Endothelial cell of umbilical vein (primary cell): ENCODE data around the gene PHLPP1.

ENCODE experiments used
- CTCF ChIP-seq, 2 donors: IDR thresholded peaks; 1 replicate in 1 of 2; 2 replicates in 1 of 2; pipeline ENCODE4 v1.5.1; 2011; ENCODE audit warnings: low read length in 2 of 2, mild to moderate bottlenecking in 2 of 2, moderate library complexity in 2 of 2, control low read depth in 1 of 2, inconsistent platforms in 1 of 2, low read depth in 1 of 2; ENCODE audit not compliant: insufficient read depth in 1 of 2; ENCODE audit errors: extremely low read depth in 1 of 2
- JUN ChIP-seq: IDR thresholded peaks from 2 replicates; pipeline ENCODE4 v1.6.1; 2011; ENCODE audit warnings: borderline replicate concordance, low read depth; ENCODE audit not compliant: insufficient read length, insufficient read depth
- POLR2AphosphoS5 ChIP-seq: IDR thresholded peaks from 2 replicates; pipeline ENCODE4 v1.6.1; 2012; ENCODE audit warnings: low read depth, mild to moderate bottlenecking, control low read depth, low read length, moderate library complexity; ENCODE audit not compliant: insufficient read depth

DNA sequence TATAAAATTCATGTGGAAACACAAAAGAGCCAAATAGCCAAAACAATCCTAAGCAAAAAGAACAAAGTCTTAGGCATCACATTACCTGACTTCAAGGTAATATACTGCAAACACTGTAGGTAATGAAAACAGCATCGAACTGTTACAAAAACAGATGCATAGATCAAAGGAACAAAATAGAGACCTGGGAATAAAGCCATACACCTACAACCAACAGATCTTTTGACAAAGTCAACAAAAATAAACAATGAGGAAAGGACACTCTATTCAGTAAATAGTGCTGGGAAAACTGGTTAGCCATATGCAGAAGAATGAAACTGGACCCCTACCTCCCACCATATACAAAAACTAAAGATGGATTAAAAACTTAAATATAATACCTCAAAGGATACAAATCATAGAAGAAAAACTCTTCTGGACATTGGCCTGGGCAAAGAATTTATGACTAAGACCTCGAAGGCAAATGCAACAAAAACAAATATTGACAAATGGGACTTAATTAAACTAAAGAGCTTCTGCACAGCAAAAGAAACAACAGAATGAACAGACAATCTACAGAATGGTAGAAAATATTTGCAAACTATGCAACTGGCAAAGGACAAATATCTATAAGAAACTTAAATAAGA lies 218.0 kb downstream of the PHLPP1 start:
- TF ChIP-seq POLR2AphosphoS5 = no peak
- no peak for TF ChIP-seq CTCF (IDR thresholded peaks at IDR 0.05; ENCODE audit: extremely low read depth in 1 of 2, insufficient read depth in 1 of 2, low read depth in 1 of 2, low read length in 2 of 2)
- TF ChIP-seq JUN = no peak
